Glutamatergic neuron (in vitro differentiated cells): ENCODE results near the gene PASK. TPM values are rescaled to one million over a fixed set of nuclear protein-coding genes. Genes with fewer than 3 reads are reported as not detected.

ENCODE experiments used
- DNase-seq: peaks from one replicate; pipeline ENCODE4 v3.0.0; 2022
- H3K27ac Mint-ChIP-seq: one replicate; pipeline ENCODE4 v1.8.0; 2020; ENCODE audit warnings: mild to moderate bottlenecking, mixed read lengths, inconsistent platforms; ENCODE audit not compliant: unreplicated experiment
- H3K27me3 Mint-ChIP-seq: one replicate; pipeline ENCODE4 v1.8.0; 2020; ENCODE audit warnings: mild to moderate bottlenecking, moderate library complexity, mixed read lengths, inconsistent platforms; ENCODE audit not compliant: unreplicated experiment
- H3K36me3 Mint-ChIP-seq: one replicate; pipeline ENCODE4 v1.8.0; 2020; ENCODE audit warnings: mild to moderate bottlenecking, mixed read lengths, inconsistent platforms; ENCODE audit not compliant: unreplicated experiment
- H3K4me1 Mint-ChIP-seq: one replicate; pipeline ENCODE4 v1.8.0; 2020; ENCODE audit warnings: mild to moderate bottlenecking, low read depth, mixed read lengths, inconsistent platforms; ENCODE audit not compliant: unreplicated experiment
- H3K4me3 Mint-ChIP-seq: one replicate; pipeline ENCODE4 v1.8.0; 2020; ENCODE audit warnings: mild to moderate bottlenecking, mixed read lengths, inconsistent platforms; ENCODE audit not compliant: unreplicated experiment
- H3K9me3 Mint-ChIP-seq: one replicate; pipeline ENCODE4 v1.8.0; 2020; ENCODE audit warnings: mild to moderate bottlenecking, moderate library complexity, mixed read lengths, inconsistent platforms; ENCODE audit not compliant: unreplicated experiment
- CTCF ChIP-seq: fragments of 200-600 bp; sonication (generic); IDR thresholded peaks from one replicate; pipeline ENCODE4 v1.5.0; 2021; ENCODE audit not compliant: partially characterized antibody, unreplicated experiment
- total RNA-seq: library from RNA; stranded (reverse); fragmentation: NEBNext Ultra II Directional; extraction: Animal tissue kit (Norgen Biotek cat#: 25700); gene quantifications from one replicate; pipeline ENCODE4 v1.2.1, GENCODE V29; 2021; ENCODE audit not compliant: unreplicated experiment

Gene PASK
- total RNA-seq, 1 donor from 2014 or later = 24.4 TPM

GRCh38 chr2:241064008-241064801 is 85.1 kb downstream of the PASK start:
- Mint-ChIP-seq H3K4me3 (no peak overlapping the region), H3K27me3 (peaks cover 6% of the 10 kb centered on the region), H3K9me3 (peaks cover 2% of the 10 kb centered on the region), H3K36me3 (no peaks in the 10 kb centered on the region), H3K4me1 (peaks cover 2% of the 10 kb centered on the region), H3K27ac (no peak overlapping the region)
- no peak for TF ChIP-seq CTCF
- DNase-seq = no peak

GRCh38 chr2:241063587-241063986 is 85.7 kb downstream of the PASK start:
- no peak for TF ChIP-seq CTCF
- H3K27ac Mint-ChIP-seq = no peak overlapping the region
- H3K36me3 Mint-ChIP-seq = no peaks in the 10 kb centered on the region
- H3K9me3 Mint-ChIP-seq = peaks cover 2% of the 10 kb centered on the region
- H3K4me3 Mint-ChIP-seq = no peak overlapping the region
- H3K4me1 Mint-ChIP-seq = peaks cover 2% of the 10 kb centered on the region
- peaks cover 2% of the 10 kb centered on the region for H3K27me3 Mint-ChIP-seq
- no peak for DNase-seq

GRCh38 chr2:241063093-241063551 is 86.2 kb downstream of the PASK start:
- no peak for DNase-seq
- TF ChIP-seq CTCF = no peak
- Mint-ChIP-seq H3K36me3 (no peaks in the 10 kb centered on the region), H3K4me1 (peaks cover 2% of the 10 kb centered on the region), H3K9me3 (peaks cover 2% of the 10 kb centered on the region), H3K27me3 (no peaks in the 10 kb centered on the region), H3K4me3 (no peak overlapping the region), H3K27ac (no peak overlapping the region)

- DNase-seq = no peak
- H3K27ac Mint-ChIP-seq = no peak overlapping the region
- H3K4me3 Mint-ChIP-seq = no peak overlapping the region
Measured at GRCh38 chr2:241062389-241063092, 86.7 kb downstream of the PASK start.

More at GRCh38 chr2:241062389-241063092, 86.7 kb downstream of the PASK start:
- no peak for TF ChIP-seq CTCF
- Mint-ChIP-seq H3K27me3 (no peaks in the 10 kb centered on the region), H3K9me3 (peaks cover 2% of the 10 kb centered on the region), H3K4me1 (peaks cover 2% of the 10 kb centered on the region), H3K36me3 (no peaks in the 10 kb centered on the region)
